ENCODE results near the gene EXOSC7. TPM values are rescaled to one million over a fixed set of nuclear protein-coding genes. Genes with fewer than 3 reads are reported as not detected.
A peak's percentile ranks its signal among the peaks of the same experiment; 100 is the strongest.

EXOSC7 gene
- total RNA-seq, 2 donors from 2014 or later, result 38.9 to 52.5 TPM

DNA sequence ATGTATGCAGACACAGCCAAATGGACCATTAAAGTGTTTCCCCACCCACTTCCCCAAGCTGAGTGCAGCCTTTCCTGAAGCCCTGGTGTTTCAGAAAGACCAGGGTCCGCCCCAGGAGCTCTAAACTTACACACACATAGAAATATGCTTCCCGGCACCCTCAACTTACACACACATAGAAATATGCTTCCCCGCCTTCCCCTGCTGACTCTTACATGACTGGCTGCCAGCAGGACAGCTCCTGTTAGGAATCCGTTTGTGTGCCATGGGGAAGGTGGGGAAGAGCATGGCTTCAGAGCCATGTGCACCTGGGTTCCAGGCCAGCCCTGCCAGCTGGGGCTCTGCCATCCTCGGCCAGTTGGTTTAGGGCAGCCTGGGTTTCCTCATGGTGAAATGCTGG lies 53.6 kb downstream of the EXOSC7 start:
- no peak for DNase-seq (ENCODE audit: low spot score)
- TF ChIP-seq, protein P1, sequence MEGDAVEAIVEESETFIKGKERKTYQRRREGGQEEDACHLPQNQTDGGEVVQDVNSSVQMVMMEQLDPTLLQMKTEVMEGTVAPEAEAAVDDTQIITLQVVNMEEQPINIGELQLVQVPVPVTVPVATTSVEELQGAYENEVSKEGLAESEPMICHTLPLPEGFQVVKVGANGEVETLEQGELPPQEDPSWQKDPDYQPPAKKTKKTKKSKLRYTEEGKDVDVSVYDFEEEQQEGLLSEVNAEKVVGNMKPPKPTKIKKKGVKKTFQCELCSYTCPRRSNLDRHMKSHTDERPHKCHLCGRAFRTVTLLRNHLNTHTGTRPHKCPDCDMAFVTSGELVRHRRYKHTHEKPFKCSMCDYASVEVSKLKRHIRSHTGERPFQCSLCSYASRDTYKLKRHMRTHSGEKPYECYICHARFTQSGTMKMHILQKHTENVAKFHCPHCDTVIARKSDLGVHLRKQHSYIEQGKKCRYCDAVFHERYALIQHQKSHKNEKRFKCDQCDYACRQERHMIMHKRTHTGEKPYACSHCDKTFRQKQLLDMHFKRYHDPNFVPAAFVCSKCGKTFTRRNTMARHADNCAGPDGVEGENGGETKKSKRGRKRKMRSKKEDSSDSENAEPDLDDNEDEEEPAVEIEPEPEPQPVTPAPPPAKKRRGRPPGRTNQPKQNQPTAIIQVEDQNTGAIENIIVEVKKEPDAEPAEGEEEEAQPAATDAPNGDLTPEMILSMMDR (IDR thresholded peaks at IDR 0.05), result no peak
- H3K4me1 ChIP-seq, result peaks cover 0 to 69% of the 10 kb centered on the region in 2 donors
- no peaks in the 10 kb centered on the region for H3K27me3 ChIP-seq
- H3K36me3 ChIP-seq, result peaks cover 13% of the 10 kb centered on the region
- H3K4me3 ChIP-seq, result no peak overlapping the region
- peak overlapping the region in 1 of 2 donors; percentile 66 for H3K27ac ChIP-seq
- no peaks in the 10 kb centered on the region for H3K9me3 ChIP-seq

DNA sequence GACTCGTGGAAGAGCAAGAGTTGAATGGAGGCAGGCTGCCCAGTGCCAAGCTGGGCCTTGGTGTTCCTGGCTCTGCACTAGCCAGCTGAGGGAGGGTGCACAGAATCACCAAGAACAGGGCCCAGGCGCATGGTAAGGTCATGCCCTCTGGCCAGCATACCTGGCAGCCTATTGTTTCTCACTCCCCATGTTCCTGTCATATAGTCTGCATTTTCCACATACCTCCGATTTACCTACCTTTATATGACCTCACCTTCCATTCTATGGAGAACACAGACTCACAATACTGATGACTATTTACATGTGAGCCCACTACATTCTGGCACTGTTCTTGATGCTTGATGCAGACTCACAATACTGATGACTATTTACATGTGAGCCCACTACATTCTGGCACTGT lies 55.5 kb downstream of the EXOSC7 start:
- Histone ChIP-seq H3K4me3 (no peak overlapping the region), H3K36me3 (peaks cover 13% of the 10 kb centered on the region), H3K27me3 (no peaks in the 10 kb centered on the region), H3K4me1 (peaks cover 0 to 69% of the 10 kb centered on the region in 2 donors), H3K27ac (no peak overlapping the region), H3K9me3 (no peaks in the 10 kb centered on the region)
- DNase-seq (ENCODE audit: low spot score), result no peak
- TF ChIP-seq, protein P1 (IDR thresholded peaks at IDR 0.05), result no peak

DNA sequence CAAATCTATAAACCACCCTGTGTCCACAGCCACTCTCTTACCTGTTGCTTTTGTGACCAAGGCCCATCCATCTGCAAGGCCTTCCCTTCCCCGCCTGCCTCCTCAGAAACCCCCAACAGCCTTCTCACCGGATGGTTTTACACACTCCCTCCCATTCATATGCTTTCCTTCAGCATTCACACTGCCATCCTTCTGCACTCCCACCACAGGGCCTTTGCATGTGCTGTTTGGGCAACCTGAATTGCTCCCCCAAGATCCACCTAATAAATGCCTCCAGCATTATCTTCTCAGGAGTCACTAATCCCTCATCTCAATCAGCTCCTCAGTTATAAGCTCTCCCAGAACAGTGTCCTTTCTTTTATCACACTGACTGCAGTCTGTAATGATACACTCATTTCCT lies 56.1 kb downstream of the EXOSC7 start:
- Histone ChIP-seq H3K9me3 (no peaks in the 10 kb centered on the region), H3K4me3 (no peak overlapping the region), H3K4me1 (peaks cover 0 to 73% of the 10 kb centered on the region in 2 donors), H3K27me3 (no peaks in the 10 kb centered on the region), H3K27ac (no peak overlapping the region), H3K36me3 (peaks cover 13% of the 10 kb centered on the region)
- DNase-seq (ENCODE audit: low spot score), result no peak
- TF ChIP-seq, protein P1 (IDR thresholded peaks at IDR 0.05), result no peak

DNA sequence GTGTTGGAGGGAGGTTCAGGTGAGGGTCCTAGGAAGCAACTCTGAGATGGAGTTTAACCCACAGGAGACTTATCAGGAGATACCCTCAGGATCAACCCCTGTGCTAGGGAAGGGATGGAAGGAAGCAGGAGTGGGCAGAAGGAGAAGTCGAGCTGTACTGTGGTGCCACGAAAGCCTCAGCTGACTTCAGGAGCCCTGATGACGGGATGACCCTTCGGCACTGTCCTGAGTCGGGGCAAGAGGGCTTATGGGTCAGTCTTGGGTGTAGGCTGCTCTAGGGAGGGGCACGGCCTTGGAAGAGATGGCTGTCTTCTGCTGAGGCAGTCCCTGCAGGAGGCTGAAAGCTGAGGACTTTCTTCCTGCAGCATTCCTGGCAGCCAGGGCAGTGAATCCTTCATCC lies 57.7 kb downstream of the EXOSC7 start:
- Histone ChIP-seq H3K27me3 (no peaks in the 10 kb centered on the region), H3K36me3 (peaks cover 13% of the 10 kb centered on the region), H3K4me3 (no peak overlapping the region), H3K4me1 (peaks cover 0 to 60% of the 10 kb centered on the region in 2 donors), H3K27ac (peak overlapping the region in 1 of 2 donors; percentile 41), H3K9me3 (no peaks in the 10 kb centered on the region)
- TF ChIP-seq, protein P1 (IDR thresholded peaks at IDR 0.05), result no peak
- DNase-seq (ENCODE audit: low spot score), result no peak

DNA sequence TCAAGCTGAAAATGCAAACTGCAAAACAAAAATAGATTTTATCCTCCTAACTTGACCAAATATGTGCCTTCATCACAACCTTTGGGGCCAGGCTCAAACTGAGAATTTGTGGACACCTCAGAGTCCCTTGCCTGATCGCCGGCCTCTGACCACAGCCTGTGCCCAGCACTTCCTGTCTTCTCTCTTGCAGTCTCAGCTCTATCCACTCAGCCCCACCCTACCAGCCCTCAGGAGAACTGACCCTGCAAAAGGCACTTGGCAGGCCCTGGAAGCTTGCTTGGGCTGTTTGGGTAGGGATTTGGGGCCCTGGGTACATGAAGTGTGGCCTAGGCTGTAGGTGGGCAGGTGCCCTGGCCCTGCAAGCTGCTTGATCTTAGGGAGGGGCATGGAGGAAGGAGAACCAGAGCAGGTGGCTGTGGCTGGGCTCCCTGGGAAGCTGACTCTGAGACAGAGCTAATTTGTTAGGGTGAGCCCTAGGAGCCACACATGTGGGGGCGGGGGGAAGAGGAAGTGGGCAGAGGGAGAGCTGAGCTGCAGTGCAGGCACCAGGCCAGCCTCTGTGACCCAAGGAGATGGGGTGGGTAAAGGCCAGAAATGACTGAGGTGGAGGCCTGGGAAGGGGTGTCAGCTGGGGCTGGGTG lies 58.7 kb downstream of the EXOSC7 start:
- peaks cover 0 to 54% of the 10 kb centered on the region in 2 donors for H3K4me1 ChIP-seq
- TF ChIP-seq, protein P1 (IDR thresholded peaks at IDR 0.05), result no peak
- H3K27me3 ChIP-seq, result no peaks in the 10 kb centered on the region
- no peaks in the 10 kb centered on the region for H3K9me3 ChIP-seq
- DNase-seq (ENCODE audit: low spot score), result peak; percentile 81
- peak overlapping the region; percentile 39 to 41 for H3K27ac ChIP-seq
- no peak overlapping the region for H3K4me3 ChIP-seq
- H3K36me3 ChIP-seq, result peaks cover 13% of the 10 kb centered on the region
